Mesodermal cell (in vitro differentiated cells): Measurements from ENCODE around the gene ARHGEF40.
A peak's percentile ranks its signal among the peaks of the same experiment; 100 is the strongest.

Experiments used
- H3K27ac ChIP-seq: 2 replicates; pipeline ENCODE4 v1.7.0; 2013; ENCODE audit warnings: mild to moderate bottlenecking, low read depth, low read length, moderate library complexity; ENCODE audit not compliant: severe bottlenecking
- H3K36me3 ChIP-seq: 2 replicates; pipeline ENCODE4 v1.7.1; 2013; ENCODE audit warnings: mild to moderate bottlenecking, low read length, moderate library complexity; ENCODE audit not compliant: control insufficient read depth, insufficient read depth
- H3K4me1 ChIP-seq: one replicate; pipeline ENCODE4 v1.7.1; 2013; ENCODE audit warnings: mild to moderate bottlenecking, low read length; ENCODE audit not compliant: insufficient read depth, control insufficient read depth, poor library complexity, severe bottlenecking
- H3K4me3 ChIP-seq: 2 replicates; pipeline ENCODE4 v1.7.0; 2013; ENCODE audit warnings: low read length, control low read depth, mild to moderate bottlenecking; ENCODE audit not compliant: insufficient read depth, poor library complexity, severe bottlenecking; ENCODE audit errors: extremely low read depth
- H3K9me3 ChIP-seq: 2 replicates; pipeline ENCODE4 v1.7.1; 2013; ENCODE audit warnings: mild to moderate bottlenecking, low read length, moderate library complexity; ENCODE audit not compliant: control insufficient read depth
- WGBS, 2 experiments: methylation state at CpG; one replicate each; pipeline ENCODE4 v1.1.5; 2013; ENCODE audit warnings: missing lambda C conversion rate in 2 of 2; ENCODE audit not compliant: insufficient coverage in 2 of 2; 5-methylcytosine and 5-hydroxymethylcytosine counted together

Gene ARHGEF40

DNA sequence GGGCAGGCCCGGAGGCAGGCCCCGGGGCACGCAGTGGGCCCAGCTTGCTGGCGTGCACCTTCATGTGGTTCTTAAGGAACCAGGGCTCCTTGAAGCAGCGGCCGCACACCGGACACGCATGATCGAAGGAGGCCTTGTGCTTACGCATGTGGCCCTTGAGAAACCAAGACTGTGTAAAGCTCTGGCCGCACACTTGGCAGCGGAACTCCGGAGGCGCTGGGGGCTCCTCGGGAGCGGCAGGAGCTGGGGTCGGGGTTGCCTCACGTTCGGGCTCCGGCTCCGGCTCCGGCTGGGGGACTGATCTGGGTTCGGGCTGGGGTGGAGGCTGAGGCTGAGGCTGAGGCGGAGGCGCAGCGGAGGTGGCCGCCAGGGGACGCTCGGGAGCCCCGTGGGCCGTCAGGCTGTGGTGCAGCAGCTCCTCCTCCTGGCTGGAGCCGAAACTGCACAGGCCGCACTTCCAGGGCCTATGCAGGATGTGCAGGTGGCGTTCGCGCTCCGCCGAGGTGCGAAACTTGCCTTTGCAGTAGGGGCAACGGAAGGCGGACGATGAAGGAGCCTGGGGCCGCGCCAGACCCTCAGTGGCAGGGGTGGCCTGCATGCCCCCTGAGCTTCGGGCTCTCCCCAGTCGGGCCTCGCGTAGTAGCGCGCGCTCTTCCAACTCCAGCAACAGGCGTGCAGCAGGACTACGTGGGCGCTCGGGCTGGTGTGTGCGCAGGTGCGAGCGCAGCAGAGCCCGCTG lies 22.3 kb downstream of the ARHGEF40 start:
- H3K4me3 ChIP-seq, result no peak overlapping the region
- H3K36me3 ChIP-seq, result peaks cover 60% of the 10 kb centered on the region
- H3K4me1 ChIP-seq, result peaks cover 24% of the 10 kb centered on the region
- H3K27ac ChIP-seq, result no peak overlapping the region
- H3K9me3 ChIP-seq, result no peaks in the 10 kb centered on the region
- 71 to 74% methylated on average over 39 to 56 of the region's 59 CpGs for WGBS, 2 experiments

DNA sequence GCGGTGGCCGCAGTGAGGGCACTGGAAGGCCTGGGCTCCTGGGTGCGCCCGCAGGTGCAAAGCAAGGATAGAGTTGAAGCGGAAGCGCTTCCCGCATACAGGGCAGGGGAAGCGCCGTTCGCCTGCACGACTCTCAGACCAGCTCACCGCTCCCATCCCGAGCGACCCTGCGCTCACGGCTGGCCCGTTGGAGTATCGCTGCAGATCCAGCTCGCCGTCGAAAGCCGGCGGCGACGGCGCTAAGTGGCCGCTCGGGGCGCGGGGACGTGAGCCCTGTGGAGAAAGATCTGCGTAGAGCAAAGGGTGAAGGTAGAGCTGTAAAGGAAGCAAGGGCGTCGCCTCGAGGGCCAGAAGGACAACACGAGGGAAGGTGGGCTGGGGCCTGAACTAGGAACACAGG lies 22.9 kb downstream of the ARHGEF40 start:
- Histone ChIP-seq H3K4me1 (peaks cover 24% of the 10 kb centered on the region), H3K4me3 (no peak overlapping the region), H3K27ac (no peak overlapping the region), H3K9me3 (no peaks in the 10 kb centered on the region), H3K36me3 (peaks cover 58% of the 10 kb centered on the region)
- 87 to 90% methylated on average over 35 to 36 of the region's 36 CpGs for WGBS, 2 experiments

DNA sequence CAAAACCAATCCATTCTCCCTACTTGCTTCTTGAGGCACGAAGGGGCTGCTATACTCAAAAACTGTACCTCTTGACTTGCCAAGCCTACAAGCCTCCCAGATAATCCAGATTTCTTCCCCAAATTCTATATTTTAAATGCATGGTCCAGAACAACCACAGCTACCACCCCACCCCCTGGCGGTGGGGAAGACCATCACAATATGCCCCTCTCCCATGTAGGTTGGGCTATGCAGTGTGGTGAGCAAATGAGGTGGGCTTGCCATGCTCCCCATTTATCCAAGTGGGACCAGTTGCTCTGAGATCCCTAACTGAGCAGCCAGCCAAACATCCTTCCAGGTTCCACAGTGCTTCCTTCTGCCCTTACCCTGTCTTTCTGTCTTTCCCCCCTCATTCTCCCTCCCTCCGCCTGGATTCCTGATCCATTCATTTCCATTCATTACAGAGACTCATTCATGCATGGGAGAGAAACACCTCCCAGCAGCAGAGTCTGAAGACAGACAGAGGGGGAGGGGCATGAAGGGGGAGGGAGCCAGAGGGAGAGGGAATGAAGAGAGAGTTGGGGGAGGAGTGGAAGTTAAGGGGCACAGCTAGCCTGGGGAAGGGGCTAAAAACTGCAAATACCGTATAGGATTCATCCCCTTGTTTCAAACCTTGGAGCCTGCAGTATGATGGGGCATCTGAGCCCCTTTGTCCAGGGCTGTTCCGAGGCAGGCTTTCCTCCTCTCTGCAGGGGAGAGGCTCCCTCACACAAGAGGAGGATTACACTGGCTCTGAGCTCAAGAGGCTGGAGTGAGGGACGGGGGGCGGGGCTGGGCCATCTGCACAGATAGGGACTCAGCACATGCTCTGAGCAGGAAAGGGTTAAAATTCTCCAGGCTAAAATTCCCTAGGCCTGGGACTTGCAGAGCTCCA lies 23.9 kb downstream of the ARHGEF40 start:
- 9 to 19% methylated on average over 5 of the region's 7 CpGs for WGBS, 2 experiments
- no peaks in the 10 kb centered on the region for H3K9me3 ChIP-seq
- peaks cover 24% of the 10 kb centered on the region for H3K4me1 ChIP-seq
- H3K27ac ChIP-seq, result peak overlapping the region; percentile 81
- H3K36me3 ChIP-seq, result peaks cover 48% of the 10 kb centered on the region
- peak overlapping the region; percentile 27 for H3K4me3 ChIP-seq

DNA sequence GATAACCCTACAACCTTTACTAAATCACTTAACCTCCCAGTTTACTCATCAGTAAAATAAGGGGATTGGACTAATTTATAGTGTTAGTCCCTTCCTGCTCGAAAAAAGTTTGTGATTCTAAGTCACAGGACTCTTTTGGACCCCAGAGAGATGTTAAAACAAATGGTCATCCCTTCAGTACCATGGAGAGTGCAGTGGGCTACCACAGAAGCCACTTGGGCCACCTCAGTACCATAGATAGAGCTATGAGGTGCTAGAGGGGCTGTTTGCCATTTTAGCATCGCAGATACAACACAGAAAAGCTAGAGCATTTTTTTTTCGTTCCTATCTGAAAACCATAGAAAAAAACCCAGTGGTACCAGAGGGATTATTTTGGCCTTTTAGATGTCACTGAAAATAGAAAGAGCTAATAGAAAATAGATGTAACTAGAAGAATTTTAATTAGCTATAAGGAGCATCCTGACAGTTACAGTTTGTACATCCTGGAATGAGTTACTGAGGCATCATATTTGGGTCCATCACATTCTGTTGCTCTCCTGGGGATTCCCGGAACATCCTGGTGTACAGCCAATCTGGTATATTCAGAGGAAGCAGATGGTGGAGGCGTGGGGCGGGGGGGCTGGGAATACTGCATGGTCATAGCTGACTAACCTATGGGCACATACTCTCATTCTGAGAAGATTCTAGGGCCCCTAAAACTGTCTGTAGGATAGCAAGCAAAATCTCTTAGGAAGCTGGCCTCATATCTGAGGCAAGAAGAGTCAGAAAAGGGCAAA lies 25.5 kb downstream of the ARHGEF40 start:
- Histone ChIP-seq H3K4me1 (peaks cover 31% of the 10 kb centered on the region), H3K4me3 (no peak overlapping the region), H3K27ac (peak overlapping the region; percentile 45)

DNA sequence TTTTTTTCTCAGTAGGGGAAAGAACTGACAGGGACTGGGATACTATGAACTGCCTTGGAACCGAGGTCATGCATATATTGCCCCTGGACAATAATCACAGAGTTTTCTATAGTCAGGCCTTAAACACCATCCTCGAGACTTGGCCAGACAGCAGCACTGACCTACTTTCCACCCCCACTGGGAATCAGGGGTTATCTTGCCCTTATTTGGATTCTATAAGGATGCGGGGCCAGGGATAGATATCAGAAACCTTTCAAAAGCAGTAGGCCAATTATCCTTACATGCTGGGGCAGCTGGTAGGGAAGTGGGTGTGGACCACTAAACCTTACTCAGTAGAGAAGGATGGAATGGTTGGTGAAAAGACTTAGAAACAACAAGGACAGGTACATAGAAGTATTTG lies 26.3 kb downstream of the ARHGEF40 start:
- Histone ChIP-seq H3K36me3 (peaks cover 24% of the 10 kb centered on the region), H3K4me3 (no peak overlapping the region), H3K9me3 (no peaks in the 10 kb centered on the region), H3K27ac (no peak overlapping the region), H3K4me1 (peaks cover 31% of the 10 kb centered on the region)
- 60% methylated on average over 1 of the region's 3 CpGs; no CpG with 5 or more reads in 1 of the 2 experiments for WGBS, 2 experiments

More for the DNA sequence above, 25.5 kb downstream of the ARHGEF40 start:
- 88 to 92% methylated on average over 2 to 3 of the region's 6 CpGs for WGBS, 2 experiments
- H3K9me3 ChIP-seq, result no peaks in the 10 kb centered on the region
- peaks cover 32% of the 10 kb centered on the region for H3K36me3 ChIP-seq

DNA sequence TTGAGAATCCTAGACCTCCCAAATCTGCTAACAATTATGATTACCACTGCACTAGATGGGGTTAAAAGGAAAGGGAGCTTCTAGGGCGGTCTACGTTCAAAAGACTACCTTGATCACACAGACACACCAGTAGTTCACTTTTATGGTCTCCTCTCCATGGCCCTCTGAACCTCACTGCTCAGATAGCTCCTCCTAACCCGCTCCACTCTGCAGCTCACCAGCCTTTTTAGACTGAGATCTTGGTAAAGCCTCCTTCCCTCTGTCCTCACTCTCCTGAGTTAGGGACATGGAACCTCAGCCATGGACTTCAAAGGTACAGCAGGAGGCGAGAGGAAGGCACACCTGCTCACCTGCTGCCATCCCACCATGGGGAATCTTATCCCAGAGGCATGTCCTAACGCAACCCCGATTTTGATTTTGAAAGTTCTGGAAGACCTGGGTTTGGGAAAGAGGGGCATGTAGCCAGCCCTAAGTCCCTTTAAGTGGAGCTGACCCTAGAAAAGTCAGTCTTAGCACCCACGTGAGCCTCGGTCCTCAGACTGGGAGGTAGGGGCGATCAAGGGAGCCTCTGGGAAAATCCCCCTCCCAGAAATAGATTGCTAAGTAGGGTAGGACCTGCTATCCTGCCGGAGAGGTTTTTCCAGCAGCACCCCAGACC lies 27.0 kb downstream of the ARHGEF40 start:
- Histone ChIP-seq H3K36me3 (peaks cover 17% of the 10 kb centered on the region), H3K27ac (peak overlapping the region; percentile 64), H3K4me3 (peak overlapping the region; percentile 47), H3K4me1 (peaks cover 37% of the 10 kb centered on the region), H3K9me3 (no peaks in the 10 kb centered on the region)
- WGBS, 2 experiments, result 43 to 52% methylated on average over 6 to 8 of the region's 10 CpGs

DNA sequence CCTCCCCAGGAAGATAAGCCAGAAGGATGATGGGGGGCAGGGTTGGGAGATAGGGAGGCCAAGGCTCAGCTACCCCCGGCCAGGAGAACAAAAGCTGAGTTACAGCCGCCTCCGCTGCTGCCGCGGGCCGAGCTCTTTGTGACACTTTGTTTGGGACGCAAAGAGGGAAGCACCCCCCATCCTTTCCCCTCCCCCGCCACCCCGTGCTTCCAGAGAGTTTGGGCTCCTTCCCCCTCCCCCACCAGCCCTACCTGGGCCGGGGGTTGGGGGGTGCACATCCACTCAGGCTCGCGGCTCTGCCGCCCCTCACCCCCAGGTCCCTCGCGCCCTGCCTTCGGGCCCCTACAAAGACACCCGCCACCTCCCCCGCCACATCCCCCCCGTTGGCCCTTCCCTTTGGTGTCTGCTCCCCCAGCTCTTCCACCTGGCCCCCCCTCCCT lies 27.6 kb downstream of the ARHGEF40 start:
- Histone ChIP-seq H3K36me3 (peaks cover 12% of the 10 kb centered on the region), H3K27ac (peak overlapping the region; percentile 64), H3K4me1 (peaks cover 43% of the 10 kb centered on the region), H3K4me3 (peak overlapping the region; percentile 47), H3K9me3 (no peaks in the 10 kb centered on the region)
- 6% methylated on average over 10 of the region's 19 CpGs; no CpG with 5 or more reads in 1 of the 2 experiments for WGBS, 2 experiments

DNA sequence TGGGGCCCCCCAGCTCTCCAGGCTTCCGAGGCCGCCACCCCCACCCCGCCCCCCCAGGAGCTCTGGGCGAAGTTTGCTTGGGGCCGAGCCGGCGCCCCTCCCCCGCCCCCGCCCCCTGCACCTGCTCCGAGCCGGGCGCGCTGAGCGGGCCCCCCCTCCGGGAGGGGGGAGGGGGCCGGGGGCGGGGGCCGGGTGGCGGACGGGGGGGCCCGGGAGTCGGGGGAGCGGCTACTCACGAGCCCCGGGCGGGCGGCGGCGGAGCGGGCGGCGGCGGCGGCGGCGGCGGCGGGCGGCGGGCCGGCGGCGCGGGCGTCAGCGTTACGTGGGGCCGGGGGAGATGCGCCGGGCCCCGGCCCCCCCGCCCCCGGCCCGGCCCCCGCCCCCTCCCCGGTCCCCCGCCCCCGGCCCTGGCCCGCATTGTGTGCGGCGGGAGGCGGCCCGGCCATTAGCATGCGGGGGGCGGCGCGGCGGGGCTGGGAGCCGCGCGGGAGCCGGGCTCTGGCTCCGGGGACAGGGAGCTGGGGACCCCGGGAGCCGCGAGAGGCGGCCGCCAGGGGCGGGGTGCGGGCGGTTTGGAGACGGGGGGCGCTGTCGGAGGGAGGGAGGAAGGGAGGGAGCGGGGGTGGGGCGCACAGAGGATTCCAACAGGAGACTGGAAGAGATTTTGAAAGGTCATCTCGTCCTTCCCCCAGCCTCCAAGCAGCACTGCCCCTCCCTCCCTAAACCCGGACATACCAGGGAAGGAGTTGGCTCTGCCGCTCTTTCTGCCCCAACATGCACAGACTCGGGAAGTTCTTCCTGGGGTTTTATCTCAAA lies 28.2 kb downstream of the ARHGEF40 start, which contains the start of gene ZNF219:
TSS of gene ZNF219 (minus strand) at position 580 of the 816 bp plus-strand sequence. CDS start 5,064 bp downstream, outside the sequence.
- 0% methylated on average over 5 to 11 of the region's 90 CpGs for WGBS, 2 experiments
- Histone ChIP-seq H3K27ac (peak within 1 kb of the TSS; percentile 64), H3K36me3 (peaks cover 6% of the 10 kb centered on the region), H3K9me3 (no peaks in the 10 kb centered on the region), H3K4me3 (peak within 1 kb of the TSS; percentile 47), H3K4me1 (peaks cover 44% of the 10 kb centered on the region)

DNA sequence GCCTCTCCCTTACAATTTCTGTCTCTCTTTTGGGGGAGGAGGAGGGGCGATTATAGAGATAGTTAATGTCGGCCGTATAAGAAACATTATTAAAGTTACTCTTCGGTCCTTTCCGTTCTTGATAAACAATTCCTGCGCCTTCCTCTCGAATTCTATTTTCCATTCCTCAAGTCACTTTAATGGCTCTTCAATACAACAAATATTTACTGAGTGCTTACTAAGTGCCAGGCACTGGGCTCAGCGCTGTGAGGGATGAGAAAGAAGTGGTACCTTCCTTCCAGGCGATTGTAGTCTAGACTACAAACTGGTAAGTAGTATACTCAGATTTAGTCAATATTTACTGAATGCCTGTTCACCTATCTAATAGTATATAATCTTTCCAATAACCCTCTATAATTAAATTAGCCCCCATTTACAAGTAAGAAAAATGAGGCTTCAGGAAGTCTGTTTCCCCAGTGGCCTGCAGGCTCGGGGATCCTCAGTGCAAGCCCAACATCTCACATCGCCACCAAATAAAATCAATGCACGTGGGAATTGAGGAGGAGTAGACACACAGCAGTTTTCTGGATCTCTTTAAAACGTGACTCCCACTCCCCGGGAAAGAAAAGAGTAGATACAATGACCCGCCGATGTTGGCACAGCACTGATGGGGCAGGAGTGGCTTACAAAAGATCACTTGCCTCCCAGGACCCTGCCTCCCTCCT lies 28.9 kb downstream of the ARHGEF40 start:
- WGBS, 2 experiments, result 11 to 31% methylated on average over 2 to 7 of the region's 16 CpGs
- Histone ChIP-seq H3K4me3 (peak overlapping the region; percentile 44), H3K36me3 (no peaks in the 10 kb centered on the region), H3K27ac (peak overlapping the region; percentile 62), H3K9me3 (no peaks in the 10 kb centered on the region), H3K4me1 (peaks cover 37% of the 10 kb centered on the region)
